ENCODE results near the gene NCAM1.
A peak's percentile ranks its signal among the peaks of the same experiment; 100 is the strongest.
"Not testable (repeated sequence)": the region's sequence is repeated elsewhere in the genome, so short reads cannot be mapped to it uniquely, and the experiment has no call there.

Gene NCAM1

DNA sequence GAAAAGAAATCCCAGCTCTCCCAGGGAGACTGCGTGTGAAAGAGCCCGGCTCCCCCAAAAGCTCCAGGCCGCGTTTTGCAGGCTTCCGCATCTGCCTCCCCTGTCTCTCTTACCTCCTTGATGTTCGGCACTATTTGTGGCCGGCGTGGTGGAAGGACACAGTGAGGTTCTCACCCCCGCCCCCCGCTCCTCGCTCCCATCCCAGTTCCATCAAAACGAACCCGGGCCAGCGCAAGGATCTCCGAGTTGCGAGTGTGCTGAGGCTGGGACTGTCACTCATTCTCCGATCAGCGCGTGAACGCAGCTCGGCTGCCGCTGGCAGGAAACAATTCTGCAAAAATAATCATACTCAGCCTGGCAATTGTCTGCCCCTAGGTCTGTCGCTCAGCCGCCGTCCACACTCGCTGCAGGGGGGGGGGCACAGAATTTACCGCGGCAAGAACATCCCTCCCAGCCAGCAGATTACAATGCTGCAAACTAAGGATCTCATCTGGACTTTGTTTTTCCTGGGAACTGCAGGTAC is at the start of gene NCAM1:
Gene NCAM1, plus strand, starts transcription at position 275 of the 523 bp plus-strand sequence.
- peak; percentile 21 to 24 for DNase-seq

DNA sequence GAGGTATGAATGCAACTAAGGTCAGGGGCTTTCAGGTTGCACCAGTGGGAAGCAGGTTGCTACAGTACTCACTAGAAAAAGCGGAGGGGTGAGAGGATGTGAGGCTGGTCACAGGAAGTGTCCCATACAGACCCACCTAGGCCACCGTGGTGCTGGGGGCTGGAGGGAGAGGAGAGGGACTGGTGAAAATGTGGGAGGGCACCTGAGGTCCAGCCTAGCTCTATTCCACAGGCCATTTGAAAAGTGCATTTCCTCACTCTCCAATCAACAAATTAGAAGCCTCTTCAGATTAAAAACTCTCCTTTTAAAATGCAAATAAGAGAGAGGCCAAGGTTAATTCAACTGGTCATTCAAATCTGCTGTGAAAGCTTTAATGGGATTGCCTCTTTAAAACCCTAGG is 38.6 kb upstream of the NCAM1 start:
- no peak for DNase-seq

DNA sequence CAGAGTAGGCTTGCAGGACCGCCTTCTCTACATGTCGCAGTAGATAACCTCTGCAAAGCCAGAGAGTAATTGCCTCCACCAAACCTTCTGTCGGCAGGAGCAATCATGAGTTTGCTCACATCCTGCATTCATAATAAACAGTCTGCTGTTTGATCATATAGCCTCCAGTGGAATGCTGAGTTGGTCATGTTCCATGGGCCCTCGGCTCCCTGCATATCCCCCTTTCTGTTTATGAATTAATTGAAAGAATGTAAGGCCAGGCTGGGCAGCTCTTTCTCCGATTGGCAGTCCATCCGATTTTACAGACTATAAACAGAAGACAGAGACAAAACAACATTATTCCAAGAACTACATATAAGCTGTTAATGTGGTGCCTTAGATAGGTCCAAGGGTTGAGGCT is 36.4 kb upstream of the NCAM1 start:
- DNase-seq: not testable (repeated sequence)

- DNase-seq: no peak
Measured at GRCh38 chr11:112925516-112926310, 35.5 kb upstream of the NCAM1 start.

DNA sequence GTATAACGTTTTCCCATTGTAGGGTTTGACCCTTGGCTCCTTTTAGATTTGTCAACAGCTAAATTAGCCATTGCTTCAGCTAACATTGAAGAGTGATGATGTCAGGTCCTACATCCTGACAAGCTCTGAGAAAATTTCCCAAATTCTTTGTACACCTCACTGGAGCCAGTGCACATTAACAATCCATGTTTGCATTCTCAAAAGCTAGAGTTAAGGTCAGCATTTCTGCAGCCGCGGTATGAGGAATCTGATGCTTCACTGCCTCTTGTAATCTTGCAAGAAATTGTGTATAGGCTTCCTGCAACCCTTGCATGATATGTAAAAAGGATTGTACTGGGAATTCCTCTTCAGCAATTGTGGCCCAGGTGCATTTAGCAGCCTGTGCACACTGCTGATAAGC is 33.1 kb upstream of the NCAM1 start:
- no peak for DNase-seq

GRCh38 chr11:112929432-112929831 is 31.8 kb upstream of the NCAM1 start:
- no peak for DNase-seq

DNA sequence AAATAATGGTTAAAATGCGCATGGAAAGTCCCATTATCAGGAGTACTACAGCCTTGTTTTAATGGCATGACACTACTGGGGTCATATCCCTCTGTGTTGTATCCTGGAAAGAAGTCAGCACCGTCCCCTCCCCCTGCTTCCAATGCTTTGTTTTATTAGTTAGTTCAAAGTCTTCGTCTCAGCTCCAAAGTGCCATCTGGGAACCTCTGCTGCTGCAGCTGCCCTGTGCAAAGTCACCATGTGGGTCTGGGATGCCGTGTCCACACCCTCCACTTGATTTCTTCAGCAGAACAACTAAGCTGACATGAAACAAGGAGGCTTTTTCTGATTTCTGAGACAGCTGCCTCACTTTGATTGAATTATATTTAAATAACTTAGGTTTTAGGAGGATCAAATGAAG is 29.5 kb upstream of the NCAM1 start:
- DNase-seq: no peak

DNA sequence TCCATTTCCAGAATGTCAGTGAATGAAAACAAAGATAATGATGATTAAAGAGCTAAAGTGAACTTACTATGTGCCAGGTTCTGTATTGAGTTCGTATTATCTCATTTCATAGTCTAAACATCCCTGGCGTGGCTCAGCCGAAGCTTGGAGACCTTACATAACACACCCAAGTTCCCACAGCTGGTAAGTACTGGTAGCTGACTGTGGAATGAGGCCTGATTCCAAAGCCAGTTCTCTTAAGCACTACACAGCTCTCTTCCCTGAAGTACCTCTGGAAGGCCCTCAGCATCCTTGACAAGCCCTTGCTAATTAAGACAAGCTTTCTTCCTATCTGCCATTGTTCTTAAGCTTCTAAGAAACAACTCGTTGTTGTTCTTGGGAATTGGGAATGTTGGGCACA is 28.6 kb upstream of the NCAM1 start:
- no peak for DNase-seq

GRCh38 chr11:112933970-112934369 is 27.2 kb upstream of the NCAM1 start:
- DNase-seq: no peak

DNA sequence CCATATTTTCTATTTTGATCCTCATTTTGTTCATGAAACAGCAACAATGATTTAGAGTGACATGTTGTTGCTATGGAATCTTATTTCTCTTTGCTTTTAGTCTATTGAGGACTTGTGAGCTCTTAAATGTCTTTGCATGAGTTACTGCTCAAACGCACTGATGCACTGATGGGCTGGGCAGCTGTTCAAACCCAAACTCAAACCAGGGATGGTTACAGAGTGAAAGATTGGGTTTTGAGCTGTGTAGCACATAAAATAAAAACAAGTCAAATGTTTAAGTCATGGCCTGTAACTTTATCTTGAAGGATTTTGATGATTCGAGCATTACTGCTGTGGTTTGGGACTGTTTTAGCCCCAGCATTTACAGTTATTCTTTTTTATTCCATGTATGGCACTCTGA is 20.1 kb upstream of the NCAM1 start:
- DNase-seq: no peak

DNA sequence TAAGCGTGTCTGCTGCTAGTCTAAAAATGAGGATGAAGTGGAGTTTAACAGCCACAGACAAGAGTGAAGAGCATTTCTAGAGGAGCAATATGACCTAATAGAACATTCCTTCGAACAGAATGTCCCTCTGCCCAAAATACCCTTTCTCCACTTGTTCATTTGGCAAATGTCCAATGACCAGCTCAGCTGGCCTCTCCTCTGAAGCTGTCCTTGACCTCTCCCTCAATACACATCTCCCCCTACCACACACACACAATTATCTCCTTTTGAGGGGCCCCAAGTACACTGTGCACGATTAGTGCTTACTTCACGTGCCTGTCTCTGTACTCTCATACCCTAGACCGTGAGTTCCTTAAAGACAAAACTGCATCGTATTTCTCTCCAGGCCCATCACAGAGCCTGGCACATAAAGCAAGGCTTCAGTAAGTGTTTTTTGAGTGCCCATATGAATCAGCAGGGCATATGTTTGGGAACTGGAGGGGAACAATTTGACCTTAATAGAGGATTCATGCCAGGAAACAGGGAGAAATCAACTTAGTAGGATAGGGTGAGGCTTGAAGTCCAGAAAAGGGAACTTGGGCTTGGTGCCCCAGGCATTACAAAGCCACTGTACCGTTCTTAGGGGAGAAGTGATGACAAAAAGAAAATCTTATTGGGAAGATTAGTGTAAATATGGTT is 18.1 kb upstream of the NCAM1 start:
- no peak for DNase-seq

DNA sequence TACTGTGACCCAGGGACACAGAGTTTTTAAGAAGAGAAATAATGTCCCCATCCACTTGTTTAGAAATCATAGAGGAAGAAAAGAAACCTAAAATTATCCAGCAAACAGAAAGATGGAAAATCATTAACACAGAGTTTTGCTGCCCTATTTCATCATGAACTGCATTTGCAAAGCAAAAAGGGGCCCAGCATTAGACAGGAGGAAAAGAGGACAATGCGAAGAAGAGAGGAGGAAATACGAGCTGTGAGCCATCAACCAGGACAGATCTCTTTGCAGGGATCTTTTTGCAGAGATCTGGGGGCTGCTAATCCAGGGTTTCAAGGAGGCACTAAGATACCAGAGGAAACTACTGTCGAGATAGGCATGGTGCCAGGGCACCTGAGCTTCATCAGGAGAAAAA is 14.4 kb upstream of the NCAM1 start:
- DNase-seq: no peak

- DNase-seq: no peak
Measured at GRCh38 chr11:112949781-112950575, 11.2 kb upstream of the NCAM1 start.

- no peak for DNase-seq
Measured at GRCh38 chr11:112958670-112959069, 2.5 kb upstream of the NCAM1 start.

DNA sequence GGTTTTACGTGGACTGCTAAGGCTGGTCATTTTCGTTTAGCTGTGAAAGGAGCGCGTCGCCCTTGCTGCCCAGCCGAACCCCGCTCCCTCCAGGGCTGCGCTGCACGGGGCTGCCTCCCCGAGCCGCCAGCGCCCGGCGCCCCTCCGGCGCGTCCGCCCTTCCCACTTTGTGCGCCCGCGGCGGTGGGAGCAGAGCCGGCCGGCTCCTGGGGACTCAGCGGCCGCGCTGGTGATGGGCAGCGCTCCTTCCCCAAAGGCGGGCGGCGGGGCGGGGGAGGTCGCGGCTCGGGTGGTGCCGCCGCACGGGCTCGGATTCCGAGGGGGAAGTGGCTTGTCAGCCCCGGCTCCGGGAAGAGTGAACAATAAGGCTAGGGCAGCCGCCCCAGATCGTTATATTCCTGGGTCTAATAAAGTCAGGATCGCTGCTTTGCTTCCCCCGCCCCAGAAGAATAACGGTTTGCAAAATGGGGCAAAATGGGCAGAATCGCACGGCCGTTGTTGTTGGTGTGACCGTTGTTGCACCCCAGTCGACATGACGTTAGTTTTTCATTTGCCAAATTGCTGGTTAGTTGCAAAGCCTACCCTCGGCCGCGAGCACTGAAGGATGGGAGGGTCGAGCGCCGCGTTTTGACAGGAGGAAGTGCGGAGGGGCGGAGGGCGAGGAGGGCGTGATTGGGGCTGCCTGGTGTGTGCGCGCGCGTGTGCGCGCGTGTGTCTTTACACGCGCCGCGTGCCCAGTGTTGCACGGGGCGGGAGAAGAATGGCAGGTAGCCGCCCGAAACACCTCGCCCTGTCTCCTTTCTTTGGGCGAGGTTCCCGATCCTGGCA is 745 bp downstream of the NCAM1 start:
- DNase-seq: no peak

DNA sequence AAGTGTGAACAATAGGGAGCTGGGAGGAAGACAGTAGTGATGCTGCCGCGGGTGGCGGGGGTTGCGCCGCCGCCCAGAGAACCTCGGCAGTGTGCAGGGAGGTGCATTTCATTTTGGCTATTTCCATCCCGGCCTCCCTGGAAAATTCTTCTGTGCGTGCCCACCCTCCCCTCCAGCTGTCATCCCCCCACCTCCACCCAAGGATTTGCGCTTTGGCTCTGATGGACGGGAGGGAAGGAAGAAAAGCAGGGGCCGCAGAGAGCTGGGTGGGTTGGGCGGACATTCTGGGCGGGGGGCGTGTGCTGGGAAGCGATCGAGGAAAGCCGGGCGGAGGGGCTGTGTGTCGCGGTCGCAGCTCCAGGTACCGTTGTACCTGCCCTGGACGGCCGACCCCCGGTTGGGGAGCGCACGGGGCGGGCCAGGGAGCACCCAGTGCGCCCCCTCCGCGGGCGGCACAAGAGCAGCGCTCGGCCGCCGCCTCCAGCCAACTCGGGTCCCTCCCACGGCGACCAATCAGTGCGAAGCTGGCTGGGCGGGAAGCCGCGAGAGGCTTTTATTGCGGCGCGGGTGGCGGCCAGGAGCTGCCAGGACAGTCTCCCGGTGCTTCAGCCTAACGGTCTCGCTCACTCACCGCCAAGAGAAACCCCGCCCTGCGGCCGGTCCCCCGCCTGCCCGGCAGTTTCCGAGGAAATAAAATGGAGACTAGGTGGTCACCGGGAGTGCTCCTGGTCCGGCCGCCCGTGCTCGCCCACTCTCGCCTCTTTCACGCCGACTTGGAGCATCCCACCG is 1.6 kb downstream of the NCAM1 start:
- DNase-seq: no peak

DNA sequence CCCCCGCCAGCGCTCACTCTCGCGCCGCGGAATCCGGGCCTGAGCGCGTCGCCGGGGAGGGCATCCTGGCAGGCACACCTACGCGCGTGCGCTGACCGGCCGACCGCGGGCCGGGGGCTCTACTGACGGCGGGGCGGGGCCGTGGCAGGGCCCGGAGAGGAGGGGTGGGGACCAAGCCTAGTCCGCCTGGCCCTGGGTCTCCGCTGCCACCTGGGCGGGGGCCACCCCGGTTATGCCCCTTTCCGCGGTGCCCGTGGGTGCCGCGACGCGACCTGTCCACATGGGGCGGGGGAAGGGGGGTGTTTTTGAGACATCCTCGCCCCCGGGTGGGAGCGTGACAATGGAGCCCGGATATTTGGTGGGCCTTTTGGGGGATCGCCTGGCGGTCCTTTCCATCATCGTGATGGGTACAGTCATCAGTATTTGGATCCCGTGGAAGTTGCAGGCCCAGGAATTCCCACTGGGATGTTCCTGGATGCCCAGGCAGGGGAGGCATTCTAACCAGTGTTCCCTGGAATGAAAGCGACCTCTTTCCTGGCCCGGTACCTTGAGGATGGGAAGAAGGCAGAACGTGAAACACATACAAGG is 2.2 kb downstream of the NCAM1 start:
- DNase-seq: no peak

GRCh38 chr11:112965656-112966055 is 4.4 kb downstream of the NCAM1 start:
- no peak for DNase-seq

DNA sequence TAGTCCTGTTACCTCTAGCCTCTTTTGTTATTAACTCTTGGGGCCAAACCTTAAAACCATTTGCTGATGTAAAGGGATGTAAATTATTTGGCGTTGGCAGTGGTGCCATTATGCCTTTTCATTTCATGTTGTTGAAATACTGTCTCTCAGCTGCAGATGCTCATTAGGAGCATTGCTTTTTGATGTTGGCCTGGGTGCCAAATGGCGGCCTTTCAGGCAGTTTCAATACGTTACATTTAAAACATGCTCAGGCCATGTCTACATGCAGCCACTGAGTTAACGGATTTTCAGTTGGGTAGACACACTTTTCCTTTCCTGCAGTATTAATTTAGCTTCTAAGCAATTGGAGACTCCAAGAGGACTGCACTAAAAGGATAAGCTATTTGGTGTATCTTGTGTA is 5.3 kb downstream of the NCAM1 start:
- DNase-seq: no peak

DNA sequence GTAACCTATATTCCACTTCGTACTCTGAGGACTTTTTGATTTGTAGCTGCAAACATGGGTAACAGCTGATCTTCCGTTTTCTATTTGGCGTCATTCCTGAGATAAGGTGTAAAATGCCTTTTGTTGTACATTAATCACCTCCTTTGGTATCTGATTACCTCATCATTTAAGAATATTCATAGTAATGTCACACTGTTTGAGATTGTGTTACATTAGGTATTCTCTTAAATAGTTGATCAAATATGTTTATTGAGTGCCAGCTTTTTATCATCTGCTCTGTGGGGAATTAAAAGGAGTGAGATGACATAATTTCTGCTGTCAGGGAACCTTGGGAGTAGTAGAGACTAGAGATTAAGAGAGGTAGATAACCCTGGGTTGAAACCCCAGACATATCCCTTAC is 5.9 kb downstream of the NCAM1 start:
- DNase-seq: no peak

Measured in CD4-positive, alpha-beta T cell treated with Interleukin-1 beta for 1 hour (primary cell).